GM21723 (cell line): Measurements from ENCODE around the gene EEF1E1.
"Not testable (repeated sequence)": the region's sequence is repeated elsewhere in the genome, so short reads cannot be mapped to it uniquely, and the experiment has no call there.

Experiments
- ATAC-seq: cut with Tn5 transposase; IDR thresholded peaks from one replicate; pipeline ENCODE4 v1.9.1; 2021; ENCODE audit warnings: mild to moderate bottlenecking, moderate library complexity; ENCODE audit not compliant: unreplicated experiment

Gene EEF1E1

DNA sequence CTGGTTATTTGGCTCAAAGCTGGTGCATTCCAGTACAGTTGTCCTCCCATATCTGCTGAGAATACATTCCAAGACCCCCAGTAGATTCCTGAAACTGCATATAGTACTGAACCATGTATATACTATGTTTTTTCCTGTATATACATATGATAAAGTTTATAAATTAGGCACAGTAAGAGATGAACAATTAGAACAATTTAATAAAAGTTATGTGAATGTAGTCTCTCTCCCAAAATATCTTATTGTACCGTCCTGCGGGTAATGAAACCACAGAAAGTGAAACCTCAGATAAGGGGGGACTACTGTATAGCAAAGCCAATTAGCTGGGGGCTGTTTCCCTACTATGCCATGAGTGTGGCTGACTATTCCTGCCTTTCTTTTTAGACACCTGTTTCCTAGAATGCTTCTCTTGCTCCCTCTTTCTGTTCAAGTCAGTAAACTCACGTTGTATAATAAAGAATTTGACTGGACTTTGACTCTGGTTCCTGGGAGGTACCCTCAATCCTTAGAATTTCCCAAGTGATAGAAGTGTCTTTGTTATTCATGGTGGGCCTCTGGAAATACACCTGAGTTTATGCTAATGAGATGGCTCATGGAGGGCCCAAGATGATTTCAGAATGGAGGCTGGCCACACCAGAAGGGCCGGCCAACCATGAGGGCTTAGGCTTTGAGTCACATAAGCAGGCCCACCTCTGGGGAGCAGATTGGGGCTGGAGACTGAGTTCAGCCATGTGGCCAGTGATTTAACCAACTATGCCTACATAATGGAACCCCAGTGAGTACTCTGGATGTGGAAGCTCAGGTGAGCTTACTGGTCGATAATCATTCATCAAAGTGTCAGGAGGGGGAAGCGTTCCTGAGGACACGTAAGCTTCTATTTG, 37.5 kb downstream of the EEF1E1 start:
- ATAC-seq, result no peak

DNA sequence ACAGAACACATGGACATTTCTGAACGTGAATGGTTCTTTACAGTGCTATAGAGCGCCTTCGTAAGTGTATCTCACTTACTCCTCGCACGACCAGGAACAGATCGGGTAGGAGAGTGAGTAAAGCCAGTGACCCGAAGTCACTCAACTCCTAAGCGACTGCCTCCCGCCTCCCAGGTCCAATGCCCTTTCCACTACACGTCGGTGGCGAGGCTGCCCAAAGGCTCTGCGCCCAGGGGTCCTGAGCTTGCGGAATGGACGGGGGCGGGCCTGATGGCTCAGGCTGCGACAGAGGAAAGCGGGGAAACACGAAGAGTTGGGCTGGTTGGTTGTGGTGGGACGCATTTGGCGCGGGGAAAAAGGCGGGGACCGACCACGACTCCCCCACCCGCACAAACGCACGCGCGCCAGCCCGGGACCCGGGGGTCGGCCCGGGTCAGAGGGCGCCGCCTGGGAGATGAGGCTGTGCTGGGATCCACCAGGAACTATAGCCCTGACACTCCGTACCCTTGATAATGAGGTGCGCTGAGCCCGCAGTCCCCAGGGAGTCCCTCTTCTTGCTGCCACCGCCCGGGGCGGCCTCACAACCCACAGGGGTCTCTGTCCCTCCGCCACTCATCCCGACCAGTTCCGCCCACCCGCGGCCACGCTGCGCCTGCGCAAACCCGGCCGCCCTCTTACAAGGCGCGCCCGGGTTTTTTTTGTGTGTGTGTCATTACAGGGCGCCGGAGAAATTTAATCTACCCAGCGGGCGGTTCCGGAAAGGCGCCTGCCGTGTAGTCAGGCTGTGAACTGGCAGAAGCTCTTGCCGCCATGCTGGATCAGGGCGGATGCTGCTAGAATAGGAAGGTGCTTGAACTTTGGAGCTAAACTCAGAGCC, 38.3 kb downstream of the EEF1E1 start, which contains the start of gene BLOC1S5:
Gene BLOC1S5, minus strand, starts transcription at position 629 of the 877 bp plus-strand sequence. Its CDS starts 13 bp downstream, at position 616.
- peak; percentile 90 for ATAC-seq

DNA sequence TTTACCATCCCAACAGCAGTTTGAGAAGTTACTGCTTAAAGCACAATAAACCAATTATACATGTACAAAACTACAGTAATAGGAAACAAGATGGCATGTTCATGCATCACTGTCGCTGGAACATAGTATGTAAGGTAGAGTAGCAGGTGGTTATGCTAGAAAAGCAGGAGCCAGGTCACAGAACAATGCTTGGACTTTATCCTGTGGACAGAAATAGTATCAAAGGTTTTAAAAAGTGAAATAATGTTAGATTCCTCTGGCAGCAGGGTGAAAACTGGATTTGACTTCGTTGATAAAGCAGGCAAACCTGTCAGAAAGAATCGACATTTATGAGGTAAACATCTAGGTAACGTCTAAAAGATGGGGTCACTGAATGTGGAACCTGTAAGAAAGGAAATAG, 40.6 kb downstream of the EEF1E1 start:
- ATAC-seq, result no peak

DNA sequence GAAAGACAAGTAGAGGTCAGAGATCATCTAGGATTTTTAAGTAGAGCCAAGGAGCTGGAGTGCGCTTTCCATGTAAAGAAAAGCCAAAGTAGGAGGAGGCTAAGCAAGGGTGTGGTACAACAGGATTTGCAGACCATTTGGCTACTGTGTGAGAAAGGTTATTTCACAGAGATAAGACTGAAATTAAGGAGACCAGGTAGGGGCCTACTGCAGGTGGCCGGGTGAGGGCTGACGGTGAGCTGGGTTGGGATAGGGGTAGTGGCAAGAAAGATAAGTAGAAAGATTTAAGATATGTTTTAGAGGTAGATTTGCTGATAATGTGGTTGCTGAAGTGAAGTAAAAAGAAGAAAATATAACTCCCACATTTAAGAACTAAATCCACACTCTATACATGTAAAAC, 42.0 kb downstream of the EEF1E1 start:
- ATAC-seq, result no peak

DNA sequence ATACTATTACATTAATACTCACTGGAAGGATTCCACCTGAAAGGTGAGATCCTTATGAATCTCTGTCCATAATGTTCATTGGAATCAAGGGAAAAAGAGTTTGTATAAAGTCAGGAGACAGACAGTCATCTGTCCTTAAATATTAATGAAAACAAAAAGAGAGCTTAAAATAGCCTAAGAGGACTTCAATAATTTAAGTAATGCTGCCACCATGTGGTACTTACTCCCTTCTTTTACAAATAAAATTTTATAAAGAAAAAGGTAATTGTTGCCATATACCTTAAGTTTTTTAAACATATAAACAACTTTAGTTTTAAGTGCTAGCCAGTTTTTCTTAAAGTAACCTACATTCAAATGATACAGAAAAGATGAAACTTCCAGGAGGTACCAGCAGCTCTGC, 43.2 kb downstream of the EEF1E1 start:
- ATAC-seq, result no peak

DNA sequence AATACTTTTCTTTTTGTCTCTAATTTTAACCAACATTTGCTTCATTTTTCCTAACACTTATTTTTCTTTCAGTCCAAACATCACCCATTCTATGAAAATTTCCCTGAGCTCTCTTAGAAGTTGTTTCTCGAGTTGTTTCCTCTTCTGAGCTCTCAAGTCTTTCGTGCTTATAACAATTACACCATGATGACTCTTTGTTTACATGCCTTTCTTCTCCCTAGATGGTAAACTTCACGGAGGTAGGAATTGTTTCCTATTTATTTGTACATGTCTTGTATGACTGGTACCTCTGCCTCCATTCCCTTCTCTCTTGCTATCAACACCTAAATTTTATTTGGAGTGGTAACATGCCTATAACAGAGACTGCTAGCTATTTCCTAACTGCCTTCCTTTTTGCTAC, 44.6 kb downstream of the EEF1E1 start:
- ATAC-seq, result no peak

DNA sequence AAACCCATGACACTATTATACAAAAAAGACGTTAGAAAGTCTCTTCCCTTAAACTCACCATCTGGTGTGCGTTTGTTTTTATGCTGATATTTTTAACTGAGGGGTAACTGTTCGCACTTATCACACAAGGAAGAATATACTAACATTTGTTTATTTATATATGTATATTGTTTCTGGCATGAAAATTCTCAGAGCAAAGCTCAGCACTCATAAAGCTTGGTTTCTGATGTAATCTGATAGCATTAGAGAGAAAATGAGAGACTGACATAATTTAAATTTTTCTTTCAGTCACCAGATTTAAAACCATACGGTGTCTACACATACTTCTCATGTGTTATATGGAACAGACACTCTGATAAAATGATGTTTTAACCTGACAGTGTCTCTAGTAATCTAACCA, 45.1 kb downstream of the EEF1E1 start:
- no peak for ATAC-seq

DNA sequence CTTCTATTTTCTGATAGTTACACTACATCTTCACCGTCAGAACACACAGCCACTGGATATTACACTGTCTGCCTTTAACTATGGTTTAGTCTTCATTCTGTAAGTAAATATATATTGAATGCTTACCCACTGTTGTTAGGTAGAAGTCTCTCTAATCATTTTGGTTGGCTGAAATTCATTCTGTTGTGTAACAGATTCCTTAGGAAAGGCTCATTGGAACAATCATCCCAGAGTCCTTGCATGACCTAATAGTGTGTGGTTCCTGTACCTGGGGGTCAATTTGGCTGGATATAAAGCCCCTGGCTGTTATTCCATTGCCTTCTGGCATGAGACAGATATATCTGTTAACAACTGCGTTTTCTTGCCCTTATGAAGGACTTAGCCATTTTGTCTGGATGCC, 48.1 kb downstream of the EEF1E1 start:
- ATAC-seq, result no peak

DNA sequence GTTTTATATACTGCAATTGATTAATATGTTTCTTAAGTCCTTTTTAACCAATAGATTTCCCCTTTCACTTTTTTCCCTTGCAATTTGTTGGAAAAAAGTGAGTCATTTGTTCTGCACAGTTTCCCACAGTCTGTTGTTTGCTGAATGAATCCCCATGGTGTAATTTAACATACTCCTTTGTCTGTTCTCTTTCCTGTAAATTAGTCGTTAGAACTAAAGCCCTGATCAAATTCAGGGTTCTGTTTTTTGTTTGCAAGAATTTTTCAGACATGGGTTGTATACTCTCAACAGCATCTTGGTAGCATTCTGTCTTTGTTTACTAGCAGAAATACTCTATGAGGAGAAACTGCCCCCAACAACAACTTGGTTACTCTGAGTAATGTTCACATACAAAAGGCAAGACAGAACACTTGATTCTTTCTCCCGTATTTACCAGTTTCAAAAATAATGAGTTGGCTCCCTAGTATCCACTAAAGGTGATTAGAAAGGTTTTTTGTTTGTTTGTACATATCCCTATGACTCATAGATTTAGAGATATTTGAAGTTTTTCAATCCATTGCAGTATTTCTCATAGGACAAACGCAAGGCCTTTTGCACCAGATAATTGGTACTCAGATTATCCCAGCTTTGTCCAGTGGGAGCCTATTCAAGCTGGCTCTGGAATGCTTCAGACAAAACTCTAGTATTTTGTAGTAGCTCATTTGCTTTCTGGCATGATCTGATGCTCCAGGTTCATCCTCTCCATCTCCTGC, 54.6 kb downstream of the EEF1E1 start:
- no peak for ATAC-seq

DNA sequence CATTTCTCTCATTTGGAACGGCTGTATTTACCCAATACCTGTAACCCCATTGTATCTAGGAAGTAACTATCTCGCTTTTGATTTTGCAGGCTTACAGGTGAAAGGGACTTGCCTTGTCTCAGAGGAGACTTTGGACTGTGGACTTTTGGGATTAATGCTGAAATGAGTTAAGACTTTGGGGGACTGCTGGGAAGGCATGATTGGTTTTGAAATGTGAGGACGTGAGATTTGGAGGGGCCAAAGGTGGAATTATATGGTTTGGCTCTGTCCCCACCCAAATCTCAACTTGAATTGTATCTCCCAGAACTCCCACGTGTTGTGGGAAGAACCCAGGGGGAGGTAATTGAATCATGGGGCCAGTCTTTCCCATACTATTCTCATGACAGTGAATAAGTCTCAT, 56.6 kb downstream of the EEF1E1 start:
- ATAC-seq, result not testable (repeated sequence)

DNA sequence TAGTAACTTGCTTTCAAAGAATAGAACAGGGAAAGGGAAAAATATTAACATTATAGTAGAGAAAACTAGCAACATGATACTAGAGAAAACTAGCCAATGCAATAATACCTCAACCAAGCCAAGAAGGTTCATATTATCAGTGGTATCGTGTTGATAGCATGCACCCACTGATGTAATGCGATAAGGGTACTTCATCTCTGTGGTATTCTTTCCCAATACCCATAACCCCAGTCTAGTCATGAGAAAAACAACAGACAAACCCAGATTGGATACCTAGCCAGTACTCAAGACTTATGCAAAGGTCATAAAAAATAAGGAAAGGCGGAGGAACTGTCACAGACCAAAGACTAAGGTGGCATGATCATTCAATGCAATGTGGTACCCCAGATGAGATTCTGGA, 59.1 kb downstream of the EEF1E1 start:
- ATAC-seq, result no peak

DNA sequence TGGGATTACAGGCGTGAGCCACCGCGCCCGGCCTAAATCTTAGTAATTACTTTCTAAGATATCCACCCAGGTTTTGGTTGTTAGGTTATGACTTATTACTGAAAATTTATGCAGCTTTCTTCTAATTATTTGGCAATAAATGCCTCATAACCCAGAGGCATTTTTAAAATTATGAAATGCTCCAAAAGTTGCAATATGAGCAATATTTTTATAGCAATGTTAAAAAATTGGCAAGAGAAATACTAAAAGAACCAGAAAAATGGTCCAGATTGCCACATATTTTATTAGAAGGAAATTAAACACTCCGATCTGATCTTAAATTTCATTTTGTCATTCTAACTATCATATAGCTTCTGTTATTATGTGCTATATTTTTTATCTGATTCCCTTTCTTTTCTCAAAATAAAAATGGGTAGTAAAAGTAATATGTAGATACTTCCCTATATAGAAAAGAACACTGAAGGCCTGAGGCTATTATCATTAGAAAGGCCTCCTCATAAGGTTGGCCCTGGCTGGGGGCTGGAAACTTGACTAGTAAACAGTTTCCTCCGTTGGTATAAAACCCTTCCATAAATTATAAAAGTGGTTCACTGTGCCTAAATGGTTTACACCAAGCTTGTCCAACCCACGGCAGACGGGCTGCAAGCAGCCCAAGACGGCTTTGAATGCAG, 60.3 kb downstream of the EEF1E1 start:
- ATAC-seq, result no peak

DNA sequence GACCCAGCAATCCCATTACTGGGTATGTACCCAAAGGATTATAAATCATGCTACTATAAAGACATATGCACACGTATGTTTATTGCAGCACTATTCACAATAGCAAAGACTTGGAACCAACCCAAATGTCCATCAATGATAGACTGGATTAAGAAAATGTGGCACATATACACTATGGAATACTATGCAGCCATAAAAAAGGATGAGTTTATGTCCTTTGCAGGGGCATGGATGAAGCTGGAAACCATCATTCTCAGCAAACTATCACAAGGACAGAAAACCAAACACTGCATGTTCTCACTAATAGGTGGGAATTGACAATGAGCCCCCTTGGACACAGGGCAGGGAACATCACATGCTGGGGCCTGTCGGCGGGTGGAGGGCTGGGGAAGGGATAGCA, 68.2 kb downstream of the EEF1E1 start:
- ATAC-seq, result not testable (repeated sequence)

DNA sequence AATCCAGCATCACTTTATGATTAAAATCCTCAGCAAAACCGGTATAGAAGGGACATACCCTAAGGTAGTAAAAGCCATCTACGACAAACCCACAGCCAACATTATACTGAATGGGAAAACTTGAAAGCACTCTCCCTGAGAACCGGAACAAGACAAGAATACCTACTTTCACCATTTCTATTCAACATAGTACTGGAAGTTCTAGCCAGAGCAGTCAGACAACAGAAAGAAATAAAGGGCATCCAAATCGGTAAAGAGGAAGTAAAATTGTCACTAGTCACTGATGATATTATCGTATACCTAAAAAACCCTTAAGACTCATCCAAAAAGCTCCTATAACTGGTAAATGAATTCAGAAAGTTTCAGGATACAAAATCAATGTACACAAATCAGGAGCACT, 71.4 kb downstream of the EEF1E1 start:
- ATAC-seq, result no peak
